DOHH2 (cell line): ENCODE data around the gene RASAL3.

Source experiments
- H3F3A ChIP-seq: fragments of 200-600 bp; sonication (generic), shearing (Covaris generic); 2 replicates; pipeline ENCODE4 v1.6.0; 2016; ENCODE audit warnings: antibody characterized with exemption, mild to moderate bottlenecking; ENCODE audit not compliant: control insufficient read depth, insufficient read depth
- H3K27ac ChIP-seq: fragments of 200-600 bp; sonication (generic); 2 replicates; pipeline ENCODE4 v1.5.1; 2014; ENCODE audit warnings: low read depth, mild to moderate bottlenecking, low read length, moderate library complexity
- H3K27me3 ChIP-seq: fragments of 200-600 bp; sonication (generic); 2 replicates; pipeline ENCODE4 v1.6.1; 2014; ENCODE audit warnings: mild to moderate bottlenecking, low read length, mixed read lengths; ENCODE audit not compliant: control insufficient read depth
- H3K36me3 ChIP-seq: fragments of 200-600 bp; sonication (generic); 2 replicates; pipeline ENCODE4 v1.6.1; 2014; ENCODE audit warnings: mild to moderate bottlenecking, low read length, moderate library complexity, mixed read lengths; ENCODE audit not compliant: control insufficient read depth
- H3K4me1 ChIP-seq: fragments of 200-600 bp; sonication (generic); 2 replicates; pipeline ENCODE4 v1.6.1; 2014; ENCODE audit warnings: mild to moderate bottlenecking, low read length, mixed read lengths; ENCODE audit not compliant: control insufficient read depth
- H3K4me2 ChIP-seq: fragments of 200-600 bp; sonication (generic); 2 replicates; pipeline ENCODE4 v1.6.0; 2014; ENCODE audit warnings: mild to moderate bottlenecking, low read length, moderate library complexity
- H3K4me3 ChIP-seq: fragments of 200-600 bp; sonication (generic); 2 replicates; pipeline ENCODE4 v1.5.1; 2014; ENCODE audit warnings: mild to moderate bottlenecking, low read length, mixed read lengths
- H3K79me2 ChIP-seq: fragments of 200-600 bp; sonication (generic); 2 replicates; pipeline ENCODE4 v1.6.1; 2014; ENCODE audit warnings: mild to moderate bottlenecking, low read length, mixed read lengths; ENCODE audit not compliant: control insufficient read depth
- H3K9me2 ChIP-seq: fragments of 200-600 bp; sonication (generic); replicated peaks from 2 replicates; pipeline ENCODE4 v1.6.1; 2014; ENCODE audit warnings: mild to moderate bottlenecking, low read length, mixed read lengths; ENCODE audit not compliant: control insufficient read depth
- H3K9me3 ChIP-seq: fragments of 200-600 bp; sonication (generic); 2 replicates; pipeline ENCODE4 v1.6.1; 2014; ENCODE audit warnings: antibody characterized with exemption, low read length, mixed read lengths; ENCODE audit not compliant: control insufficient read depth, insufficient read depth
- H4K20me1 ChIP-seq: fragments of 200-600 bp; sonication (generic); 2 replicates; pipeline ENCODE4 v1.6.0; 2014; ENCODE audit warnings: low read depth, mild to moderate bottlenecking, antibody characterized with exemption, low read length, moderate library complexity; ENCODE audit not compliant: control insufficient read depth, insufficient read depth
- CTCF ChIP-seq: fragments of 200-600 bp; sonication (generic); IDR thresholded peaks from one replicate; pipeline ENCODE4 v1.5.1; 2014; ENCODE audit warnings: antibody characterized with exemption, mild to moderate bottlenecking, low read depth, low read length; ENCODE audit not compliant: poor library complexity, severe bottlenecking
- EZH2phosphoT487 ChIP-seq: fragments of 200-600 bp; sonication (generic); IDR thresholded peaks from 2 replicates; pipeline ENCODE4 v1.6.1; 2017; ENCODE audit warnings: borderline replicate concordance, mild to moderate bottlenecking, antibody characterized with exemption, low read length, moderate library complexity, mixed read lengths

The RASAL3 gene

GRCh38 chr19:15463861-15464371, 428 bp downstream of the RASAL3 start:
- peaks cover 15% of the 10 kb centered on the region for H3K79me2 ChIP-seq
- no peaks in the 10 kb centered on the region for H4K20me1 ChIP-seq
- H3K4me2 ChIP-seq, result peak overlapping the region; percentile 72
- H3F3A ChIP-seq, result 0 out of 2 replicates have a peak, but pooled peaks cover 5% of the 10 kb centered on the region
- peak overlapping the region; percentile 93 for H3K4me3 ChIP-seq
- H3K9me2 ChIP-seq, result no peaks in the 10 kb centered on the region
- no peaks in the 10 kb centered on the region for H3K9me3 ChIP-seq
- H3K27ac ChIP-seq, result peak overlapping the region; percentile 72
- no peak for TF ChIP-seq EZH2phosphoT487
- no peak for TF ChIP-seq CTCF
- peaks cover 33% of the 10 kb centered on the region for H3K4me1 ChIP-seq
- peaks cover 1% of the 10 kb centered on the region for H3K27me3 ChIP-seq
- peaks cover 3% of the 10 kb centered on the region for H3K36me3 ChIP-seq

- Histone ChIP-seq H3K4me2 (no peak overlapping the region), H4K20me1 (no peaks in the 10 kb centered on the region), H3F3A (0 out of 2 replicates have a peak, but pooled peaks cover under 1% of the 10 kb centered on the region), H3K79me2 (peaks cover 15% of the 10 kb centered on the region), H3K36me3 (peaks cover 10% of the 10 kb centered on the region), H3K4me1 (peaks cover 25% of the 10 kb centered on the region), H3K4me3 (no peak overlapping the region), H3K27me3 (no peaks in the 10 kb centered on the region), H3K27ac (no peak overlapping the region), H3K9me2 (no peaks in the 10 kb centered on the region), H3K9me3 (no peaks in the 10 kb centered on the region)
- TF ChIP-seq EZH2phosphoT487 (no peak), CTCF (no peak)
Measured at GRCh38 chr19:15461694-15462093, 2.6 kb downstream of the RASAL3 start.

GRCh38 chr19:15457701-15458484, 6.5 kb downstream of the RASAL3 start:
- no peak for TF ChIP-seq EZH2phosphoT487
- no peak for TF ChIP-seq CTCF
- no peak overlapping the region for H3K4me2 ChIP-seq
- H4K20me1 ChIP-seq, result no peaks in the 10 kb centered on the region
- H3K36me3 ChIP-seq, result peaks cover 20% of the 10 kb centered on the region
- H3K27me3 ChIP-seq, result no peaks in the 10 kb centered on the region
- H3K4me1 ChIP-seq, result peaks cover 1% of the 10 kb centered on the region; the same call in 1 of the 2 replicates
- H3K27ac ChIP-seq, result no peak overlapping the region
- H3K79me2 ChIP-seq, result no peaks in the 10 kb centered on the region; the same call in none of the 2 replicates
- no peaks in the 10 kb centered on the region for H3K9me3 ChIP-seq
- no peaks in the 10 kb centered on the region for H3K9me2 ChIP-seq
- no peaks in the 10 kb centered on the region for H3F3A ChIP-seq
- H3K4me3 ChIP-seq, result no peak overlapping the region
